Subcutaneous adipose tissue (tissue), 4 donors: ENCODE results near the gene MTMR3. TPM values are rescaled to one million over a fixed set of nuclear protein-coding genes. Genes with fewer than 3 reads are reported as not detected.

Experiments used
- CTCF ChIP-seq: fragments of 450-650 bp; IDR thresholded peaks from one replicate; pipeline ENCODE4 v1.5.1; 2016; ENCODE audit warnings: low read depth, mild to moderate bottlenecking, control low read depth, antibody characterized with exemption, moderate library complexity
- total RNA-seq, 4 donors: library from RNA; depleted of rRNA; stranded (reverse); fragments of >200 nt; gene quantifications; one replicate each; pipeline ENCODE4 v1.1.0, GENCODE V29; 2016

The MTMR3 gene
- total RNA-seq, 4 donors from 2014 or later = 46.6 to 78.6 (median 61.7) TPM

GRCh38 chr22:29954203-29954855 is 71.4 kb downstream of the MTMR3 start:
- TF ChIP-seq CTCF = no peak

- TF ChIP-seq CTCF = no peak
These were observed 73.7 kb downstream of the MTMR3 start for GRCh38 chr22:29956680-29957079.

- TF ChIP-seq CTCF = no peak
These were observed 75.2 kb downstream of the MTMR3 start for GRCh38 chr22:29958170-29958569.

- no peak for TF ChIP-seq CTCF
These were observed 81.8 kb downstream of the MTMR3 start for GRCh38 chr22:29964776-29965175.

GRCh38 chr22:29967461-29967860 is 84.5 kb downstream of the MTMR3 start:
- TF ChIP-seq CTCF = no peak

GRCh38 chr22:29971607-29972006 is 88.6 kb downstream of the MTMR3 start:
- no peak for TF ChIP-seq CTCF

GRCh38 chr22:29972121-29972520 is 89.1 kb downstream of the MTMR3 start:
- no peak for TF ChIP-seq CTCF
